ENCODE measurements around the gene GSTK1.

The GSTK1 gene

DNA sequence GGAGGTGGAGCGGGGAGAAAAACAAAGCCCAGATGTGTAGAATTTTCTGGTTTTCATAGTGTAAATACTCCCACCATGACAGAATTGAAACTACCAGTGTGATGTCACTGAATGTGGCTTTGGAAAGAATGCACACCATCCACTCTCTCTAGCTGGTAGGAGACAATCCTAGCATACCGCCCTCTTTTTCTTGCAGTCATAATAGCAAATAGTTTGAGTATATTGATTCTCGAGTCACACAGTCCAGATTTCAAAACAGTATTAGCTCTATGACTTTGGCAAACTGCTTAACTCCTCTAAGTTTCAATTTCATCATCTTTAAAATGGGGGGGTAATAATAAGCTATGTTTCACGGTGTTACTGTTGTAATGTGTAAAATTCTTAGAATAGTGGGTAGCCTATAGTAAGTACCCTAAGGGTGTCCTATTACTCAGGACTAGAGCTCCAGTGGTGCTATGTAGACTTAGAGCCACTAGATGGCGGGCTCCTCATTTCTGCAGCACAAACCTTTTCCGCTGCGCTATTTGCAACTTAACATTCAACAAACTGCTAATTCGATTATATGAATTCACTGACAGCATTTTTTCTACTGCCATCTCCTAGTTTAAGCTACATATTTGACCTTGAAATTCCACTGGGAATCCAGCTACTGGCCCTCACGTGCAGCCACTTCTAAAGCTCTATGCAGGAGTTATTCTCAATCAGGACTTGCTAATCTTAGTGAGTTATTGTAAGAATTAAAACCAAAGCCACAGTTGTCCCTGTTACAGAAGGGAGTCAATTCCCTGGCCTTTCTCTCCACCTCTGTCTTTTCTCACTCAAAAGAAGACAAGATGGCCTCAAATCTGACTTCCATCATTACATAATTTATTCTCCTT lies 22.7 kb upstream of the GSTK1 start:
- Histone ChIP-seq H3K27me3 (peaks cover 0 to 9% of the 10 kb centered on the region in 2 donors), H3K4me1 (no peaks in the 10 kb centered on the region), H3K27ac (no peak overlapping the region), H3K36me3 (no peaks in the 10 kb centered on the region), H3K4me3 (no peak overlapping the region), H3K9me3 (peaks cover 0 to 5% (median 4%) of the 10 kb centered on the region in 3 donors)
- TF ChIP-seq, protein P1, sequence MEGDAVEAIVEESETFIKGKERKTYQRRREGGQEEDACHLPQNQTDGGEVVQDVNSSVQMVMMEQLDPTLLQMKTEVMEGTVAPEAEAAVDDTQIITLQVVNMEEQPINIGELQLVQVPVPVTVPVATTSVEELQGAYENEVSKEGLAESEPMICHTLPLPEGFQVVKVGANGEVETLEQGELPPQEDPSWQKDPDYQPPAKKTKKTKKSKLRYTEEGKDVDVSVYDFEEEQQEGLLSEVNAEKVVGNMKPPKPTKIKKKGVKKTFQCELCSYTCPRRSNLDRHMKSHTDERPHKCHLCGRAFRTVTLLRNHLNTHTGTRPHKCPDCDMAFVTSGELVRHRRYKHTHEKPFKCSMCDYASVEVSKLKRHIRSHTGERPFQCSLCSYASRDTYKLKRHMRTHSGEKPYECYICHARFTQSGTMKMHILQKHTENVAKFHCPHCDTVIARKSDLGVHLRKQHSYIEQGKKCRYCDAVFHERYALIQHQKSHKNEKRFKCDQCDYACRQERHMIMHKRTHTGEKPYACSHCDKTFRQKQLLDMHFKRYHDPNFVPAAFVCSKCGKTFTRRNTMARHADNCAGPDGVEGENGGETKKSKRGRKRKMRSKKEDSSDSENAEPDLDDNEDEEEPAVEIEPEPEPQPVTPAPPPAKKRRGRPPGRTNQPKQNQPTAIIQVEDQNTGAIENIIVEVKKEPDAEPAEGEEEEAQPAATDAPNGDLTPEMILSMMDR (IDR thresholded peaks at IDR 0.05): peak; percentile 76 to 92
- intact Hi-C loops (cut with DNase I; ENCODE audit: low total_unique reads): loop anchor here (2.0 to 5.0 kb wide), 2 partner anchors 64 to 177 kb away; no protein-coding TSS in a partner anchor
- DNase-seq: peak; percentile 76

- DNase-seq: no peak
- Histone ChIP-seq H3K27me3 (peaks cover 0 to 9% of the 10 kb centered on the region in 2 donors), H3K4me3 (no peak overlapping the region), H3K9me3 (peaks cover 0 to 5% (median 0%) of the 10 kb centered on the region in 3 donors), H3K27ac (no peak overlapping the region), H3K36me3 (no peaks in the 10 kb centered on the region), H3K4me1 (no peaks in the 10 kb centered on the region)
- intact Hi-C loops (cut with DNase I; ENCODE audit: low total_unique reads): loop anchor here (5.0 kb wide), 1 partner anchor 175 kb away; no protein-coding TSS in a partner anchor
- TF ChIP-seq, protein P1 (IDR thresholded peaks at IDR 0.05): no peak
Observed at GRCh38 chr7:143242306-143242705, 20.9 kb upstream of the GSTK1 start.

GRCh38 chr7:143243111-143243510 lies 20.1 kb upstream of the GSTK1 start:
- peaks cover 0 to 9% of the 10 kb centered on the region in 2 donors for H3K27me3 ChIP-seq
- H3K27ac ChIP-seq: no peak overlapping the region
- TF ChIP-seq, protein P1 (IDR thresholded peaks at IDR 0.05): no peak
- no peak overlapping the region for H3K4me3 ChIP-seq
- intact Hi-C loops (cut with DNase I; ENCODE audit: low total_unique reads): loop anchor here (5.0 kb wide), 1 partner anchor 174 kb away; no protein-coding TSS in a partner anchor
- no peaks in the 10 kb centered on the region for H3K9me3 ChIP-seq
- H3K36me3 ChIP-seq: no peaks in the 10 kb centered on the region
- no peak for DNase-seq
- H3K4me1 ChIP-seq: no peaks in the 10 kb centered on the region

DNA sequence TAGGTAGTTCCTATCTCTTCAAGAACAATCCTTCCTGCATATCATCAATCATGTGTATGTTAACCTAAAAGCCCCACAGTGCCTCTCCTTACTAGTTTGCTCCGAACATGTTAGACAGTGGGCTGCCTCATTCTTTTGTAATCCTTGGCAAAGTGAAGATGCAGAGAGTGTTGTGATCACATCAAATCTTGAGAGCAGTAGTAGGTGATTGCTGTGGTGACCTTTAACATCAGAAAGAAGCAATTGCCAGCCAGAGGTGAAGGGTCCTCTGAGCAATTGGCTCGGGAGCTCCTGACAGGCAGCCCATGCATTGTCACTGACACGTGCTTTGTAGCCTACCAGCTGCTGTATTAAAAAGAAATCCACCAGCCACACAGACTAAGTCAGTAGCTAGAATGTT lies 19.6 kb upstream of the GSTK1 start:
- Histone ChIP-seq H3K4me1 (no peaks in the 10 kb centered on the region), H3K4me3 (no peak overlapping the region), H3K9me3 (no peaks in the 10 kb centered on the region), H3K36me3 (no peaks in the 10 kb centered on the region), H3K27me3 (peaks cover 0 to 9% of the 10 kb centered on the region in 2 donors), H3K27ac (no peak overlapping the region)
- DNase-seq: no peak
- intact Hi-C loops (cut with DNase I; ENCODE audit: low total_unique reads): loop anchor here (5.0 kb wide), 1 partner anchor 174 kb away; no protein-coding TSS in a partner anchor
- TF ChIP-seq, protein P1 (IDR thresholded peaks at IDR 0.05): no peak

- no peak for DNase-seq
- Histone ChIP-seq H3K4me3 (no peak overlapping the region), H3K27ac (no peak overlapping the region), H3K4me1 (no peaks in the 10 kb centered on the region), H3K36me3 (no peaks in the 10 kb centered on the region), H3K27me3 (peaks cover 0 to 9% of the 10 kb centered on the region in 2 donors), H3K9me3 (no peaks in the 10 kb centered on the region)
- intact Hi-C loops (cut with DNase I; ENCODE audit: low total_unique reads): loop anchor here (5.0 kb wide), 1 partner anchor 173 kb away; no protein-coding TSS in a partner anchor
- TF ChIP-seq, protein P1 (IDR thresholded peaks at IDR 0.05): no peak
Observed at GRCh38 chr7:143244321-143244720, 18.9 kb upstream of the GSTK1 start.
